GM12801 (cell line): Measurements from ENCODE around the gene CAPG.

Experiments
- TF ChIP-seq, protein P1 (sequence below): IDR thresholded peaks from one replicate; pipeline ENCODE4 v1.5.1; 2011; ENCODE audit warnings: control low read depth; ENCODE audit not compliant: insufficient read length; ENCODE audit errors: extremely low read depth

Gene CAPG

GRCh38 chr2:85452237-85452636 lies 42.1 kb upstream of the CAPG start:
- TF ChIP-seq, protein P1, sequence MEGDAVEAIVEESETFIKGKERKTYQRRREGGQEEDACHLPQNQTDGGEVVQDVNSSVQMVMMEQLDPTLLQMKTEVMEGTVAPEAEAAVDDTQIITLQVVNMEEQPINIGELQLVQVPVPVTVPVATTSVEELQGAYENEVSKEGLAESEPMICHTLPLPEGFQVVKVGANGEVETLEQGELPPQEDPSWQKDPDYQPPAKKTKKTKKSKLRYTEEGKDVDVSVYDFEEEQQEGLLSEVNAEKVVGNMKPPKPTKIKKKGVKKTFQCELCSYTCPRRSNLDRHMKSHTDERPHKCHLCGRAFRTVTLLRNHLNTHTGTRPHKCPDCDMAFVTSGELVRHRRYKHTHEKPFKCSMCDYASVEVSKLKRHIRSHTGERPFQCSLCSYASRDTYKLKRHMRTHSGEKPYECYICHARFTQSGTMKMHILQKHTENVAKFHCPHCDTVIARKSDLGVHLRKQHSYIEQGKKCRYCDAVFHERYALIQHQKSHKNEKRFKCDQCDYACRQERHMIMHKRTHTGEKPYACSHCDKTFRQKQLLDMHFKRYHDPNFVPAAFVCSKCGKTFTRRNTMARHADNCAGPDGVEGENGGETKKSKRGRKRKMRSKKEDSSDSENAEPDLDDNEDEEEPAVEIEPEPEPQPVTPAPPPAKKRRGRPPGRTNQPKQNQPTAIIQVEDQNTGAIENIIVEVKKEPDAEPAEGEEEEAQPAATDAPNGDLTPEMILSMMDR: no peak

DNA sequence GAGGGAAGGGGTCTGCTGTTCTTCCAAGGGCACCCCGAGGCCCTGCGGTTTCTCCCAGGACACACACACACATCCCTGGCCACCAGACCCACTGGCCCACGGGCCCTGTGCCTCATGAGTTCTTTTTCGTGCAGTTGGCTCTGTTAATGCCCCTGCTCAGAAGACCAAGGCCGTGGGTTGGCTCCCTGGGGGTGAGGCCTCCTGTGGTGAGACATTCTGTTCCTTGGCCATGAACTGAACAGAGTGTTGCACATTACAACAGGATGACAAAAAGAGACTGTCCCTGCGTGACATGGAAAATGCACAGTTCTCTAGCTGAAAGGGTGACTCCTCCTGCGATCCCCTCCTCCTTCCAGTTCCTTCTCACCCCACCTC lies 39.0 kb upstream of the CAPG start:
- TF ChIP-seq, protein P1: no peak

GRCh38 chr2:85448461-85449213 lies 38.5 kb upstream of the CAPG start:
- TF ChIP-seq, protein P1: no peak

GRCh38 chr2:85447222-85447585 lies 37.0 kb upstream of the CAPG start:
- TF ChIP-seq, protein P1: no peak

DNA sequence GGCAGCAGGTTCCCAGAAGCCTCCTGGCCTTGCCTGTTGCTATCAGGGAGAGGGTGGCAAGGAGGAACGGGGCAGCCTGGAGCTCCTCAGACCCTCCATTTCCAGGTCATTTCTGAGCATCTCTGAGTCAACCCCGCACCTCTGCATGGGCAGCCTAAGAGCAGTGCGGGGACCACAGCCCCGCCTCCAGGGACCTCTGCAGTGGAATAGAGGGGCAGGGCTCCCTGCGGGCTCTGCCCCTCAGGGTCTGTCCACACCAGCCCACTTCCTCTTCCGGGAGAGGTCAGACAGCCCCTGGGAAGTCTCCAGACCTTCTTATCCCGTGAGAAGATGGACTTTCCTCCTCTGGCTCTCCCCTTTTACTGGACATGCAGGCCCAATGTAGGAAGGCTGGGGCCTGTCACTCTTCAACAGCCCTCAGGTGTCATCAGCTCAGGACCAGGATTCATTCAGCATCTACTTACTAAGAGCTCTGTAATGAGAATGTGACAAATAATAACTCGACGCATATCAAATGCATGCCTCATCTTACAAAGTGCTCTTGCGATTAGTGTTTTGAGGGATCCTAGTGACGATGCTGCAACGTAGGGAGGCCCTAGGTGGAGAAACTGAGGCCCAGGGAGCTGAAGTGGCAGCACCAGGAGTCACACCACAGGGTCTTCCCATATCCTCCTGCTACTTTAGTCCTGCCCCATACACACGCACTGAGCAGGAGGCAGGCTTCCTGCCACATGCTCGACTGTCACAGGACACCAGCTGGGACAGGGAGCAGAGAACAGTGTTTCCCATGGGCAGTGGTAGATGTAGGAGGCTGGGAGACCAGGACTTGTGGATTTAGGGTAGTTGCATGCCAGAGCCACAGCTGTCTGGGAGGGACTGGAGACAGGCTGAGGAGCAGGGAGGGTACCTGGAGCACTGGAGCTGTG lies 36.4 kb upstream of the CAPG start:
- TF ChIP-seq, protein P1: no peak

DNA sequence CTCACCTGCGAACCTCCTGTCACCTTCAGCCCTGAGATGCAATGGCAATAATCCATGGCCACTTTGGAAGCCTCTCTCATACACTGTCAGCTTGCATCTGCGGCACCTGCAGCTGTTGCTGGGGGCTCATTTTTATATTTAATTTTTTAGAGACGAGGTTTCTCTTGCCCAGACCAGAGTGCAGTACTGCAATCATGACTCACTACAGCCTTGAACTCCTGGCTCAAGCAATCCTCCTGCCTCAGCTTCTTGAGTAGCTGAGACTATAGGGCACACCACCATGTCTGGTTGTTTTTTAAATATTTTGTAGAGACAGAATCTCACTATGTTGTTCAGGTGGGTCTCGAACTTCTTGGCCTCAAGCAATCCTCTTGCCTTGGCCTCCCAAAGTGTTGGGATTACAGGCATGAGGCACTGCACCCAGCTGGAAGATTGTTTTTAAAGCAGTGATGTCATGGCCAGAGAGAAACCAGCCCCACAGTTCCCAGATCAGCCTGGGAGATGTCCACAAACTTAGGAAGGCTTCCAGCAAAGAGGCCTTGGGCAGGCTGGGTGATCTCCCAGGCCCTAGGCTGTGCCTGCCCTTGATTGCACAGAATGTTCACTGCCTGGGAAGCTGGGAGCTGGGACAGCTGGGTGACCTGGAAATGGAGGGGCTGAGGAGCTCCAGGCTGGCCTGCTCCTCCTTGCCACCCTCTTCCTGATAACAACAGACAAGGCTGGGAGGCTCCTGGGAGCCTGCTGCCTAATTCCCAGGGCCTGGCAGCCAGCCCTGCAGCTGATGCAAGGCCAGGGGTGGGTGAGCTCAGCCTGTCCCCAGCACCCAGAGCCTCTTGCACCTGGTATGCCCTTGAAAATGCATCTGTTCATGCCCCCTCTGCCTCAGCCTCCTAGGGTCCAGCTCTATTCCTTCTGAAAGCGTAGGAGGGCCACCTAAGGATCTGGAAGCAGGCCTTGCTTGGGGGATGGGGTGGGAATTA lies 35.4 kb upstream of the CAPG start:
- TF ChIP-seq, protein P1: no peak
